Thyroid gland (tissue), 4 donors: Measurements from ENCODE around the gene TMEM18. TPM values are rescaled to one million over a fixed set of nuclear protein-coding genes. Genes with fewer than 3 reads are reported as not detected.
A peak's percentile ranks its signal among the peaks of the same experiment; 100 is the strongest.

ENCODE experiments used
- DNase-seq, 2 donors: peaks; one replicate each; pipeline ENCODE4 v3.0.0-alpha.2; 2019
- H3K27ac ChIP-seq, 3 donors: fragments of 200-600 bp; sonication (generic); 1 replicate in 2 of 3; 2 replicates in 1 of 3; pipeline ENCODE4 v1.5.1; 2016 to 2019; ENCODE audit warnings: mild to moderate bottlenecking in 1 of 3, moderate library complexity in 1 of 3
- H3K27me3 ChIP-seq: fragments of 200-600 bp; sonication (generic); one replicate; pipeline ENCODE4 v1.5.1; 2019
- H3K36me3 ChIP-seq, 2 donors: fragments of 200-600 bp; sonication (generic); one replicate each; pipeline ENCODE4 v1.5.1; 2016 to 2019
- H3K4me1 ChIP-seq, 2 donors: fragments of 200-600 bp; sonication (generic); one replicate each; pipeline ENCODE4 v1.5.1; 2017 to 2019
- H3K4me3 ChIP-seq, 3 donors: fragments of 200-600 bp; sonication (generic); replicated peaks in 1 of 3; 1 replicate in 2 of 3; 2 replicates in 1 of 3; pipeline ENCODE4 v1.5.1; 2016; ENCODE audit warnings: mild to moderate bottlenecking in 1 of 3
- H3K9me3 ChIP-seq: fragments of 200-600 bp; sonication (generic); one replicate; pipeline ENCODE4 v1.5.1; 2017
- CTCF ChIP-seq, 6 experiments: fragments of 200-600 bp in 3 of 6; fragments of 450-650 bp in 3 of 6; sonication (generic) in 3 of 6; IDR thresholded peaks; one replicate each; pipeline ENCODE4 v1.5.1; 2016 to 2019; ENCODE audit warnings: antibody characterized with exemption in 6 of 6, mild to moderate bottlenecking in 2 of 6, inconsistent platforms in 1 of 6, moderate library complexity in 1 of 6
- POLR2A ChIP-seq, 2 donors: fragments of 450-650 bp; IDR thresholded peaks; one replicate each; pipeline ENCODE4 v1.6.1; 2017; ENCODE audit warnings: antibody characterized with exemption in 2 of 2, mild to moderate bottlenecking in 2 of 2, moderate library complexity in 1 of 2
- WGBS, 2 donors: methylation state at CpG; one replicate each; pipeline ENCODE4 v1.1.5; 2017; 5-methylcytosine and 5-hydroxymethylcytosine counted together
- intact Hi-C: fragments of 100-400 bp; cut with DNase I; formaldehyde crosslinking; loops from one replicate; pipeline ENCODE4 v1.15.1; 2023
- total RNA-seq, 4 donors: library from RNA; depleted of rRNA; stranded (reverse); fragments of >200 nt; gene quantifications; one replicate each; pipeline ENCODE4 v1.2.3, GENCODE V29; 2016

The TMEM18 gene
- total RNA-seq, 4 donors from 2014 or later, result 22.2 to 32.0 (median 28.7) TPM

GRCh38 chr2:676647-677055, 555 bp downstream of the TMEM18 start:
- TF ChIP-seq CTCF (IDR thresholded peaks at IDR 0.05) (no peak), POLR2A (IDR thresholded peaks at IDR 0.05) (no peak)
- WGBS, 2 donors, result 0% methylated on average over 24 of the region's 46 CpGs; no CpG with 5 or more reads in 1 of the 2 donors
- peak; percentile 99 for DNase-seq
- Histone ChIP-seq H3K4me1 (peaks cover 9 to 12% of the 10 kb centered on the region in 2 donors), H3K27ac (peak overlapping the region in 2 of 3 donors; percentile 86 to 95), H3K27me3 (no peaks in the 10 kb centered on the region), H3K4me3 (peak overlapping the region in 2 of 3 donors; percentile 14 to 61), H3K36me3 (peaks cover 0 to 11% of the 10 kb centered on the region in 2 donors), H3K9me3 (no peaks in the 10 kb centered on the region)
- intact Hi-C loops, result loop anchor here (5.0 kb wide), 1 partner anchor 66 kb away; no protein-coding TSS in a partner anchor

- H3K27me3 ChIP-seq, result no peaks in the 10 kb centered on the region
- intact Hi-C loops, result loop anchor here (5.0 kb wide), 1 partner anchor 66 kb away; no protein-coding TSS in a partner anchor
- H3K4me1 ChIP-seq, result peaks cover 9 to 12% of the 10 kb centered on the region in 2 donors
- peak; percentile 30 to 75 for DNase-seq
- peak overlapping the region in 1 of 3 donors; percentile 44 for H3K27ac ChIP-seq
- peaks cover 0 to 11% of the 10 kb centered on the region in 2 donors for H3K36me3 ChIP-seq
- H3K9me3 ChIP-seq, result no peaks in the 10 kb centered on the region
- TF ChIP-seq CTCF (IDR thresholded peaks at IDR 0.05) (no peak), POLR2A (IDR thresholded peaks at IDR 0.05) (no peak)
- peak overlapping the region in 2 of 3 donors; percentile 14 to 61 for H3K4me3 ChIP-seq
- 13 to 28% methylated on average over 12 to 20 of the region's 21 CpGs for WGBS, 2 donors
Observed at GRCh38 chr2:675982-676646, 1.1 kb downstream of the TMEM18 start.

GRCh38 chr2:675460-675859, 1.7 kb downstream of the TMEM18 start:
- Histone ChIP-seq H3K27me3 (no peaks in the 10 kb centered on the region), H3K4me1 (peaks cover 9 to 12% of the 10 kb centered on the region in 2 donors), H3K4me3 (no peak overlapping the region), H3K36me3 (peaks cover 0 to 17% of the 10 kb centered on the region in 2 donors), H3K9me3 (no peaks in the 10 kb centered on the region), H3K27ac (no peak overlapping the region)
- no peak for DNase-seq
- intact Hi-C loops, result loop anchor here (5.0 kb wide), 1 partner anchor 67 kb away; no protein-coding TSS in a partner anchor
- 86 to 95% methylated on average over 5 to 9 of the region's 9 CpGs for WGBS, 2 donors
- TF ChIP-seq CTCF (IDR thresholded peaks at IDR 0.05) (no peak), POLR2A (IDR thresholded peaks at IDR 0.05) (no peak)

- WGBS, 2 donors, result 87 to 93% methylated on average over 4 of the region's 4 CpGs
Observed at GRCh38 chr2:675051-675450, 2.2 kb downstream of the TMEM18 start.

More at GRCh38 chr2:675051-675450, 2.2 kb downstream of the TMEM18 start:
- Histone ChIP-seq H3K36me3 (peaks cover 3 to 20% of the 10 kb centered on the region in 2 donors), H3K27me3 (no peaks in the 10 kb centered on the region), H3K4me3 (no peak overlapping the region), H3K4me1 (peaks cover 9 to 12% of the 10 kb centered on the region in 2 donors), H3K9me3 (no peaks in the 10 kb centered on the region), H3K27ac (no peak overlapping the region)
- no peak for TF ChIP-seq POLR2A (IDR thresholded peaks at IDR 0.05)
- TF ChIP-seq CTCF (IDR thresholded peaks at IDR 0.05), result no peak
- DNase-seq, result no peak
- intact Hi-C loops, result loop anchor here (5.0 kb wide), 1 partner anchor 67 kb away; no protein-coding TSS in a partner anchor
